Omental fat pad (tissue), 4 donors: ENCODE measurements around the gene SCMH1. TPM values are rescaled to one million over a fixed set of nuclear protein-coding genes. Genes with fewer than 3 reads are reported as not detected.
A peak's percentile ranks its signal among the peaks of the same experiment; 100 is the strongest.

ENCODE experiments used
- ATAC-seq: fragments of 150-250 bp; one replicate; pipeline ENCODE4 v1.9.1; 2016; ENCODE audit warnings: mild to moderate bottlenecking, moderate library complexity; ENCODE audit not compliant: low FRiP score
- DNase-seq: peaks from one replicate; pipeline ENCODE4 v3.0.0-alpha.2; 2019; ENCODE audit warnings: low spot score
- total RNA-seq, 4 donors: library from RNA; depleted of rRNA; stranded (reverse); fragments of >200 nt; gene quantifications; one replicate each; pipeline ENCODE4 v1.1.0, GENCODE V29; 2016
- TF ChIP-seq, protein P1 (sequence below), 3 donors: fragments of 450-650 bp; IDR thresholded peaks; one replicate each; pipeline ENCODE4 v1.5.1; 2016 to 2017; ENCODE audit warnings: antibody characterized with exemption in 3 of 3, mild to moderate bottlenecking in 3 of 3, moderate library complexity in 2 of 3

SCMH1 gene
- 10 to 100 TPM; 19.9 to 42.8 (median 31.3) TPM for total RNA-seq

DNA sequence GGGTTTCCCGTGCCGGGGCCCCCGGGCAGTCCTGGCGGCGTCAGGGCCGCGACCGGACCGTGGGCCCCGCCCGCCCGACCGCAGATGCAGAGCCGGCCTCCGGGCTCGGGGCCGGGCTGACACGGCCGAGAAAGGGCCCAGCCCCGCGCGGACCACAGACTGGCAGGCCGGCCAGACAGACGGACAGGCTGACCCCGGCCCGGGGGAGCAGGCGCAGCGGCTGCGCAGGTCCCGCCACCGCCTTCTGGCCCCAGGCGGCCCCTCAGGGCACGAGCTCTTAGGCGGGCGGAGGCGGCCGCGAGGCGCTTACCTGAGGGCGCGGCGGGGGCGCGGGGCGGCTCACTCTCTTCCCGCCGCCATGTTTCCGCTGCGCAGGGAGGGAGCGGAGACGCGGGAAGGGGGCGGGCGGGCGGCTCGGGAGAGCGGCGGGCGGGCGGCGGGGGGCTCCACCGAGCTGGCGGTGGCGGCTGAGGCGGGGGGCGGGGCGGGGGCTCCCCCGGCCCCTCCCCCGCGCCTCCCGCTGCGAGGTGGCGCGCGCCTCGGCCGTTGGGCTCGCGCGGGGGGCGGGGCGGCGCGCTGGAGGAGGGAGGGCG lies at the start of gene SCMH1:
Gene SCMH1, minus strand, starts transcription at position 558 of the 593 bp plus-strand sequence. CDS start 56,173 bp downstream, outside the sequence.
- DNase-seq (no peak), ATAC-seq (peak; percentile 69)
- TF ChIP-seq, protein P1, sequence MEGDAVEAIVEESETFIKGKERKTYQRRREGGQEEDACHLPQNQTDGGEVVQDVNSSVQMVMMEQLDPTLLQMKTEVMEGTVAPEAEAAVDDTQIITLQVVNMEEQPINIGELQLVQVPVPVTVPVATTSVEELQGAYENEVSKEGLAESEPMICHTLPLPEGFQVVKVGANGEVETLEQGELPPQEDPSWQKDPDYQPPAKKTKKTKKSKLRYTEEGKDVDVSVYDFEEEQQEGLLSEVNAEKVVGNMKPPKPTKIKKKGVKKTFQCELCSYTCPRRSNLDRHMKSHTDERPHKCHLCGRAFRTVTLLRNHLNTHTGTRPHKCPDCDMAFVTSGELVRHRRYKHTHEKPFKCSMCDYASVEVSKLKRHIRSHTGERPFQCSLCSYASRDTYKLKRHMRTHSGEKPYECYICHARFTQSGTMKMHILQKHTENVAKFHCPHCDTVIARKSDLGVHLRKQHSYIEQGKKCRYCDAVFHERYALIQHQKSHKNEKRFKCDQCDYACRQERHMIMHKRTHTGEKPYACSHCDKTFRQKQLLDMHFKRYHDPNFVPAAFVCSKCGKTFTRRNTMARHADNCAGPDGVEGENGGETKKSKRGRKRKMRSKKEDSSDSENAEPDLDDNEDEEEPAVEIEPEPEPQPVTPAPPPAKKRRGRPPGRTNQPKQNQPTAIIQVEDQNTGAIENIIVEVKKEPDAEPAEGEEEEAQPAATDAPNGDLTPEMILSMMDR (IDR thresholded peaks at IDR 0.05), result no peak

DNA sequence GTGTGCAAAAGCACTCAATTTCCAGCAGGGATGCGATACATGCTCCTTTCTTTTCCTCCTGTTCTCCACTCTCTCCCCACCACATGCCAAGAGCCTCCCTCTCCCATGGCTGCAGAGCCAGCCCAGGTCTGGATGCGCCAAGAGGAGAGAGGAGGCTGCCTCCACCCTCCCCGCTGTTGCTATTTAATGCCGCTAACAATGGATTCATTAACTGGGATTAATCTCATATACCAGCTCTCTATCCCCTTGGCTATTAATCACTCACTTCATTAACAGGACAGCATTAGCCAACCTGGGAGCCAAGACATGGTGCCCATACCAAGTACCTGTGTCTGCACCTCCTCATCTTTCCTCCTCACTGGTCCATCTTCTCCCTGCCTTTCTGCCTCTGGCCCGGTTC lies 49.1 kb upstream of the SCMH1 start:
- DNase-seq, result no peak
- TF ChIP-seq, protein P1 (IDR thresholded peaks at IDR 0.05), result no peak
- ATAC-seq, result no peak

DNA sequence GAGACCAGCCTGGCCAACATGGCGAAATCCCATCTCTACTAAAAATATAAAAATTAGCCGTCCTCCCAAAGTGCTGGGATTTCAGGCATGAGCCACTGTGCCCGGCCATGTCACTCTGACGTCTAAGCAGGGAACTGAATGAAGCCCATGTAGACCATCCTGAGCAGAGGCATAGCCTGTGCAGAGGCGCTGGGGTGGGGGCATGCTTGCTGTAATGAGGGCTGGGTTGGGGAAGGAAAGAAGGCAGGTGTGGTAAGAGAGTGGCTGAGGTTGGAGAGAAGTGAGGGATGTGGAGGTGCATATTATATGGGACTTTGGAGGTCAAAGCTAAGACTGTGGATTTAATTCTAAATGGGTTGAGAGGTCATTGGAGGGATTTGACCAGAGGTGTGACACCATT lies 47.1 kb upstream of the SCMH1 start:
- TF ChIP-seq, protein P1 (IDR thresholded peaks at IDR 0.05), result no peak
- no peak for ATAC-seq
- DNase-seq, result no peak

DNA sequence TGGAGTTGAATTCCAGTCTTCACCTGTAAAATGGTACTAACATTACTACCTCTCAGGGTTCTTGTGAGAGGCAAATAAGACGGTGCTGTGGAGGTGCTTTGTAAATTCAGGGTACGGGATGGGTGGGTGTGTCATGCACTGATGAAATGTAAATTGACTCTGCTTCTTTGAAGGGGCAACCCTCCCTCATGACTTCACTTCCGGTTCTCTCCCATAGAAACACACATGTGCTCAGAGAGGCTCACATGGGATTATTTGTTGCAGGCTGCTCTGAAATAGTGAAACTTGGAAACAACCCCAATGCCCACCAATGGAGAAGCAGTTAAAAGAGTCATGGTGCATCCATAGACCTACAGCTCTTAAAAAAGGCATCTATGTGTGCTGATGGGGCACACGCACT lies 44.9 kb upstream of the SCMH1 start:
- TF ChIP-seq, protein P1 (IDR thresholded peaks at IDR 0.05), result no peak
- no peak for DNase-seq
- ATAC-seq, result no peak

DNA sequence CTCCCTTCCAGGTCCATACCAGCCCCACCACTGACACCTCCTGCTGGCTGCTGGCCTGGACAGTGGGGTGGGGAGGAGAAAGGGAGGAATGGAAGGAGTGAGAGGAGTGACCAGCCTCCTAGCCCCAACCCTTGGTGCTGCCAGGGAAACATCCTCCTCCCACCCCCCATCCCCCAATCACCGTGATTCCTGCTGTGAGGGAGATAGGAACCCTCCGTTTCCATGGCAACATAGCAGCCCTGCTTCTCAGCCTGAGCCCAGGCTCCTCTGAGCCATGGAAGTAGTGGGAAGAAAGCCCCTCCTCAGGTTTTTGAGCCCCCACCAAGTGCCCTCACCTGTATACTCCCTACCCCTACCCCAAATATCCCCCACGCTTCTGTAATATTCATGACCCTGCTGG lies 44.4 kb upstream of the SCMH1 start:
- no peak for ATAC-seq
- no peak for DNase-seq

DNA sequence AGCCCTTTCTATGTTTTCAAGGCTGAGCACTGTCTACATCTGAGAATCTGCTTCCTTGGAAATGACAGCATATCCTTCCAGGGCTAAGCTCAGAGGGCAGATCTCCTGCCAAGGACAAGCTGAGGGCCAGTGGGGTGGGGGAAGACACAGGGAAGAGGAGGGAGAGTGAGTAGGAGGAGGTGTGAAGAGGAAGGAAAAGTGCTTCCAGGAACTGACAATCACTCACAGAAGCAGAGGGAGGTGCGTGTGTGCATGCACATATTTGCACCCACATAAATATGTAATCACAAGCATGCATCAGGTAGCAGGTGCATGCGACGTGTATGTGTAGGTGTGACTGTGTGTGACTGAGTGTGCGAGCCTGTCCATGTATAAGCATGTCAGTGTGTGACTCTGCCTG lies 43.7 kb upstream of the SCMH1 start:
- ATAC-seq, result no peak
- TF ChIP-seq, protein P1 (IDR thresholded peaks at IDR 0.05), result no peak
- DNase-seq, result no peak

More for the DNA sequence above, 44.4 kb upstream of the SCMH1 start:
- TF ChIP-seq, protein P1 (IDR thresholded peaks at IDR 0.05), result no peak

DNA sequence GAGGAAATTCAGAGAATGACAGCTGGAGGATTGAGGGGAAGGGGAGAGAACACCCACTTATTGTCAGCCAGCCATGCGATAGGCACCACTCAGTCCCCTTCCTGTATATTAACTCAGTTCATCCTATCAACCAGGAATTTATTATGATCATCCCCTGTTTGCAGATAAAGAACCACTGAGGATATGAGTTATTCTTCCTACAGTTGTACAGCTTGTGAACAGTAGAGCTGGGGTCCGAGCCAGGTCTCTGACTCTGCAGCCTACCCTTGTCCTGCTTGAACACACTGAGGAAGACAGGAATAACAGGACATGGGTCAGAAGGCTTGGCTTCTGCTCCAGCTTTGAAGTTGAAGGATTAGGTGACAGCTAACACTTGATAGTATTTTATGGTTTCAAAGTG lies 42.0 kb upstream of the SCMH1 start:
- DNase-seq (no peak), ATAC-seq (no peak)
- TF ChIP-seq, protein P1 (IDR thresholded peaks at IDR 0.05), result no peak
